Measurements from ENCODE around the gene TP53I11. TPM values are rescaled to one million over a fixed set of nuclear protein-coding genes. Genes with fewer than 3 reads are reported as not detected.
A peak's percentile ranks its signal among the peaks of the same experiment; 100 is the strongest.

Gene TP53I11
- total and polyA plus RNA-seq, 2 of the 13 experiments (the other 11 are each of a cell fraction or from before 2014, with no cell fraction given), result not detected

DNA sequence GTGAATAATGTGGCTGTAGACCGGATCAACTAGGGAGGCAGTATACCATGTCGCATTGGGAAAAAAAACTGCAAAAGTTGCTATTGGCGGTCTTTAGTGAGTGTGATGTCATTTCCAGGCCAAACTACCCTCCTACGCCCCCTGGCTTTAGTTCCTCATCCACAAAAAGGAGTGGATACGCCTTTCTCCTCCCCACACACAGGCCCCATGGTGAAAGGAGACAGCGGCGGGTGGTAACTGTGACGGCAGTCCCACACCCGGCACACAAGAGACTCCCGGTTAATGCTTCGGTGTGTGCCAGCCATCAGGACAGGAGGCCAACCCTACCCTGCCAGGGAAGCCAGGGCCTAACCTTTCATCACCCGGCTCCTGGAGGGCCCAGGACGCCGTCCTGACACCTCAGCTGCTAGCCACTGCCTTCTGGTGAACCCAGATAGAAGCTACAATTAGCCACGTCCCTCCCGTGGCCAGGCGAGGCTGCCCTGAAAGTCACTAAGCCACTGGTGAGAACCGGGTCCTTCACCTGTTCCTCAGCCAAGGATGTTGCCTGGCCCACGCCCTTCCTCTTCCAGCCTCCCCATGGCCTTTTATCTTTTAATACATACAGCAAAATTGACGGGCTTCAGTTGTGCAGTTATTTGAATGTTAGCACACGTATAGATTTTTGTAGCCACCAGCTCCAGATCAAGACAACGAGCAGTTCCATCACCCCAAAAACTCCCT, 10.8 kb downstream of the TP53I11 start:
- Histone ChIP-seq H3K4me3 (replicated peaks in 1 of 3; ENCODE audit: insufficient read depth in 1 of 3, low read depth in 2 of 3, low read length in 3 of 3) (no peak overlapping the region), H3K4me2 (ENCODE audit: low read depth, low read length) (no peak overlapping the region), H2AFZ (ENCODE audit: low read length) (no peak overlapping the region), H3K9me3 (ENCODE audit: low read length) (no peaks in the 10 kb centered on the region), H3K9ac (ENCODE audit: insufficient read depth, low read depth, low read length) (no peak overlapping the region), H4K20me1 (ENCODE audit: insufficient read depth, low read length) (no peaks in the 10 kb centered on the region), H3K79me2 (ENCODE audit: insufficient read depth, low read length) (no peaks in the 10 kb centered on the region), H3K27ac (ENCODE audit: extremely low read length, insufficient read depth, low read length) (no peak overlapping the region), H3K36me3 (replicated peaks in 1 of 2; ENCODE audit: control insufficient read depth in 1 of 2, insufficient read depth in 2 of 2, low read length in 2 of 2) (no peaks in the 10 kb centered on the region), H3K27me3 (ENCODE audit: control insufficient read depth in 1 of 2, insufficient read depth in 2 of 2, low read length in 2 of 2) (peaks cover 5 to 33% of the 10 kb centered on the region in 2 experiments; a peak in 3 of 5 replicates), H3K4me1 (ENCODE audit: insufficient read depth, low read length) (no peaks in the 10 kb centered on the region)
- no TSS peak for BruUV-seq (replicated peaks)
- DNase-seq (ENCODE audit: low spot score) (peak; percentile 7), ATAC-seq (peak; percentile 20), FAIRE-seq (no peak)
- WGBS (ENCODE audit: low lambda C conversion rate), result 26% methylated on average over 9 of the region's 22 CpGs
- in situ Hi-C loops (cut with HindIII; ENCODE audit: extremely low pct_ligation_motif_present, low pct_unique_long_range_greater_than_20kb), result loop anchor here (5.0 to 10.0 kb wide), 2 partner anchors 167 to 395 kb away; no protein-coding TSS in a partner anchor
- TF ChIP-seq ZNF274 (CRISPR knock-in tag; IDR thresholded peaks at IDR 0.05), result no peak
- no peak for TF ChIP-seq ZFP41 (CRISPR knock-in tag; IDR thresholded peaks at IDR 0.05; ENCODE audit: borderline replicate concordance)
- peak; percentile 71; the same call in 1 of the 2 replicates for TF ChIP-seq EZH2 (conservative IDR thresholded peaks at IDR 0.05; ENCODE audit: low read depth, low read length)
- ChIA-PET CTCF (ENCODE audit: low intra/inter-chr PET ratio, low total read pairs) (no interaction called here), POLR2A (no interaction called here)
- intact Hi-C loops (cut with micrococcal nuclease; ENCODE audit: unreplicated experiment), result no loop called here

DNA sequence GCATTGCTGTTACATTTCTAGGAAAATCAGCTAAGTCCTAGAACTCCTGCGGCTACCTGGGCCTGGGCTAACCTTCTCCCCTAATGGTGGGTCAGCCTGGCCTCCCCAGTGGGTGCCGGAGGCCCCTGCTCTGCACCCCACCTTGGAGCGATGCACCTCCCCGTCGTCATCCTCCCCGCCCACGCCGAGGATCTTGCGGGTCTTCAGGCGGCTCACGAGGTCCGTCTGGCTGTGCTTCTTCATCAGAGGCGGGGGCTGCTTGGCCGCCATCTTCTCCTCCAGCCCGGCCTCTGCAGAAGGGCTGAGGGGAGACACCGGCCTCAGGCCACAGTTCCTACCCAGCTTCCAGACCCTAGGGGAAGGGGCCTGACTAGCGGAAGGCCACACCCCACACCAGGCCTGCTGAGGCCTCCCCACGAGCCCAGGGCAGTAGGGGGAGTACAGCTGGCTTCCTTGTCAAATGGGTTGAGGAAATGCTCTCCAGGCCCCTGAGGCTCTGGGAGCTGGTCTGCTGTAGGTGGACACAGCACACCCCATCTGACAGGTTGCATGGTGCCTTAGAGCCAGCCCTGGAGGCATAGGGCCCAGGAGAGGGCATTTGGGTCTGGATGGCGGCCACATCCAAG, 12.5 kb downstream of the TP53I11 start:
- H3K36me3 ChIP-seq (replicated peaks in 1 of 2; ENCODE audit: control insufficient read depth in 1 of 2, insufficient read depth in 2 of 2, low read length in 2 of 2), result no peaks in the 10 kb centered on the region
- ChIA-PET POLR2A (no interaction called here), CTCF (ENCODE audit: low intra/inter-chr PET ratio, low total read pairs) (interaction anchor here (2.3 kb wide), 1 partner anchor 168 kb away, joined by 39 read pairs; no protein-coding TSS in a partner anchor)
- H3K4me2 ChIP-seq (ENCODE audit: low read depth, low read length), result no peak overlapping the region
- no peak overlapping the region for H3K9ac ChIP-seq (ENCODE audit: insufficient read depth, low read depth, low read length)
- no peak for FAIRE-seq
- no peaks in the 10 kb centered on the region for H3K4me1 ChIP-seq (ENCODE audit: insufficient read depth, low read length)
- no peaks in the 10 kb centered on the region for H4K20me1 ChIP-seq (ENCODE audit: insufficient read depth, low read length)
- no peak overlapping the region for H3K4me3 ChIP-seq (replicated peaks in 1 of 3; ENCODE audit: insufficient read depth in 1 of 3, low read depth in 2 of 3, low read length in 3 of 3)
- H3K27me3 ChIP-seq (ENCODE audit: control insufficient read depth in 1 of 2, insufficient read depth in 2 of 2, low read length in 2 of 2), result peaks cover 9 to 40% of the 10 kb centered on the region in 2 experiments; a peak in 4 of 5 replicates
- no peak for ATAC-seq
- in situ Hi-C loops (cut with HindIII; ENCODE audit: extremely low pct_ligation_motif_present, low pct_unique_long_range_greater_than_20kb), result loop anchor here (5.0 to 10.0 kb wide), 2 partner anchors 169 to 397 kb away; no protein-coding TSS in a partner anchor
- intact Hi-C loops (cut with micrococcal nuclease; ENCODE audit: unreplicated experiment), result no loop called here
- H3K9me3 ChIP-seq (ENCODE audit: low read length), result no peaks in the 10 kb centered on the region
- 42% methylated on average over 16 of the region's 19 CpGs for WGBS (ENCODE audit: low lambda C conversion rate)
- DNase-seq (ENCODE audit: low spot score), result no peak
- H3K27ac ChIP-seq (ENCODE audit: extremely low read length, insufficient read depth, low read length), result no peak overlapping the region
- no peaks in the 10 kb centered on the region for H3K79me2 ChIP-seq (ENCODE audit: insufficient read depth, low read length)
- H2AFZ ChIP-seq (ENCODE audit: low read length), result no peak overlapping the region
- BruUV-seq (replicated peaks), result no TSS peak
- no peak for TF ChIP-seq NFATC3 (CRISPR knock-in tag; IDR thresholded peaks at IDR 0.05)
- TF ChIP-seq ZNF883 (CRISPR knock-in tag; IDR thresholded peaks at IDR 0.05; ENCODE audit: not compliant biosample characterization), result no peak
- no peak for TF ChIP-seq RFXANK (CRISPR knock-in tag; IDR thresholded peaks at IDR 0.05)
- TF ChIP-seq ATF7-NPFF (CRISPR knock-in tag; IDR thresholded peaks at IDR 0.05; ENCODE audit: low read depth), result no peak
- no peak for TF ChIP-seq KIAA2018 (CRISPR knock-in tag; IDR thresholded peaks at IDR 0.05; ENCODE audit: borderline replicate concordance)

Data from HepG2 (cell line).